Stromal cell of bone marrow (primary cell): ENCODE results near the gene ABCC11.
"Not testable (repeated sequence)": the region's sequence is repeated elsewhere in the genome, so short reads cannot be mapped to it uniquely, and the experiment has no call there.

Source experiments
- DNase-seq: peaks from one replicate; pipeline ENCODE4 v3.0.0-alpha.2; 2012; ENCODE audit warnings: low read depth

ABCC11 gene

DNA sequence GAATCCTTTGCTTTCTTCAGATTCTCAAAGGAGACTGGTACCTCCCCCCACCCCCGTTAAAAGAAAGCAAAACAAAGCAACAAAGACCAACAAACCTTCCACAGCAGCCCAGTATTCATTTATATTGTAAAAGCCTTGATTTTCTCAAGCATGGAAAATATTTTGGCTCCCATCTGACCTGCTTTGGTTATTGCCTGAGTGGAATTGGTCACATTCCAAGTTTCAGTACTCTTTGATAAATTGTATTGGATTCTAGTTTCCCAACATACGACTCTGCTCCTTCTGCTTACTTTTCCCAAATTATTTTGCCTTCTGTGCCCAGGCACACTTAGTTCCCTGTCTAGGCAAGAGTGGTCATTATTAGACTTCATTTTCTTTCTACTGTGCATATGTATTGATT lies 1.3 kb downstream of the ABCC11 start:
- DNase-seq = no peak

DNA sequence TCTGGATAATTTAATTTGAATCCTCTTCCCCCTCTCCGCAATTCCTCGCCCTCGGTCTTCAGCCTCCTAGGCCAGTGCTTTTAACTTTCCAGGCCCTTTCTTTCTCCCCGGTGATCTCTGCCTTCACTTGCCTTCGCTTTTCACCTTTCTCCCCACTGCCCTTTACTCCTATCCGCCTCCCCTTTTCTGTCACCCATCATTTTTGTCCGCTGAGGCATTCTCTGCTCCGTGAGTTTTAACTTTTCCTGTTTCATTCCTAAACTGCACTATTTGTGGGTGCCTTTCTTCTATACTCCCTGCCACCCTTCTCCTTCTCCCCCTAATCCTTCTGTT lies 2.5 kb downstream of the ABCC11 start:
- no peak for DNase-seq

DNA sequence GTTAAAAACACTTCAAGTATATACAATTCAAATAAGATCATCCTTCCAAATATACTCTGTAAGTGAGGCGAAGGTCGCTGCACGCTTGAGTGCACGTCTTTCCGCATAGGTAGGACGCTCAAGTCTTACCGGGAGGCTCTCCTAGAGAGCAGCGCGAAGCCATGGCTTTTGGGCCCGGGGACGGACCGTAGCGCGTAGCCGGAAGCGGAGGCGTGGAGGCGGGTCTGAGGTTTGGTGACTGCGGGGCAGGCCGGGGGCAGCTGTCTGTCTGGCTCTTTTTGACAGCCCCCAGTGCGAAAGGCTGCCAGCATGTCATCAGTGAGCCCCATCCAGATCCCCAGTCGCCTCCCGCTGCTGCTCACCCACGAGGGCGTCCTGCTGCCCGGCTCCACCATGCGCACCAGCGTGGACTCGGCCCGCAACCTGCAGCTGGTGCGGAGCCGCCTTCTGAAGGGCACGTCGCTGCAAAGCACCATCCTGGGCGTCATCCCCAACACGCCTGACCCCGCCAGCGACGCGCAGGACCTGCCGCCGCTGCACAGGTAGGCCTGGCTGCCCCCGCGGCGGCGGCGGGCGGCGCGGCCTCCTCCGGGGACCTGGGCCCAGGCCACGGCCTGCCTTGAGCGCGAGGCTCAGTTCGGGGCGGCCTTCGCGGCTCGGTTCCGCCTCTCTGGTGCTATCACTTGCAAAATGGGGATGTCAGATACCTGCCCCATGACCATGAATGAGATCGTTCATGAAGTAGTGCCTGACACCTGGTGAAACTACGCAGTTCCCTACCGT lies 3.1 kb downstream of the ABCC11 start, which contains the start of gene LONP2:
Gene LONP2, plus strand, starts transcription at position 221 of the 783 bp plus-strand sequence. Its CDS starts 89 bp downstream, at position 310.
- DNase-seq = peak; percentile 75

GRCh38 chr16:48240147-48240546 lies 7.2 kb downstream of the ABCC11 start:
- not testable (repeated sequence) for DNase-seq

- no peak for DNase-seq
Measured at GRCh38 chr16:48236286-48236685, 11.1 kb downstream of the ABCC11 start.

DNA sequence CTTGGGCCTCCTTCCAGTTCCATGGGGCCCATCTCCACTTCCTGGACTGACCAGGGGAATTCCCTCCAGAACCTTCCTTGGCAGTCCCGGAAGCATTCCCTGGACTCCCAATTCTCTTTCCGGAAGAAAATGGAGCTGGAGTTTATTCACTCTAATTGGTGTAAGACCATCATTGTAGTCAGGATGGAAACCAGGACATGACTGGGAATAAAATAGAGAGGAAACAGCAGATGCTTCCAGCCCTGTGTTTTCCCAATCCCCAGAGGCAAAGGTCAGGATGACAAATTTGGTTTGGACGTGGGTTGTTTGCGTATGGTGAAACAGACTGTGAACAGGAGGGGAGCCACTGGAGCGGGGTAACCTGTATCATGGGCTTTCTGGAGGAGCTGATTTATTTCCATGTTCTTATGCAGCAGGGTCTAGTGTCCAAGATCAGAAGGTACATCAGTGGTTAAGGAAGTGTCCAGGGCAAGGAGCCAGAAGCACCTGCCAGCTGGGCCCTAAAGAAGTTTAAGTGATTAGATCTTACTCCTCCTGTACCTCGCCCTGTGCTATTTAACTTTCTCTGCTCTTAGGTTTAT lies 11.7 kb downstream of the ABCC11 start:
- no peak for DNase-seq

DNA sequence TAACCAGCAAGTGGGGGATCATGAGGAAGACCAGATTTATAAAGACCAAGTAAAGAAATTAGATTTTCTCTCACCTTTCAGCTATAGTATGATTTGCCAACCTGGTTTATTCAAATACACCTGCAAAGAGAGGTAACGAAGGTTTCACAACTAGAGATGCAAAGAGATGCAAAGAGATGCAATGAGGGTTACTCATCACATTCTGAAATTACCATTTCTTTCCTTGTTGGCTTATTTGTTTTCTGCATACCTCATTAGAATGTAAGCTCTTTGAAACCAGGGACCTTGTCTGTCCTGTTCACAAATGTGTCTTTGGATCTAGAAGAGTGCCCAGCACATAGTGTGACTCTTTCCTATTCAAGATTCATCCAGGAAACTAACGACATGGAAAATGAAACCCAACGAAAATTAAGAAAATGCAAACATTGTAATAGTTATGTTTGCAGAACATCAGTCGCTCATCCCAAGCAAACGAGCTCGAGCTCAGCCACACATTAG lies 12.2 kb downstream of the ABCC11 start:
- no peak for DNase-seq

GRCh38 chr16:48234630-48235029 lies 12.7 kb downstream of the ABCC11 start:
- DNase-seq = no peak

DNA sequence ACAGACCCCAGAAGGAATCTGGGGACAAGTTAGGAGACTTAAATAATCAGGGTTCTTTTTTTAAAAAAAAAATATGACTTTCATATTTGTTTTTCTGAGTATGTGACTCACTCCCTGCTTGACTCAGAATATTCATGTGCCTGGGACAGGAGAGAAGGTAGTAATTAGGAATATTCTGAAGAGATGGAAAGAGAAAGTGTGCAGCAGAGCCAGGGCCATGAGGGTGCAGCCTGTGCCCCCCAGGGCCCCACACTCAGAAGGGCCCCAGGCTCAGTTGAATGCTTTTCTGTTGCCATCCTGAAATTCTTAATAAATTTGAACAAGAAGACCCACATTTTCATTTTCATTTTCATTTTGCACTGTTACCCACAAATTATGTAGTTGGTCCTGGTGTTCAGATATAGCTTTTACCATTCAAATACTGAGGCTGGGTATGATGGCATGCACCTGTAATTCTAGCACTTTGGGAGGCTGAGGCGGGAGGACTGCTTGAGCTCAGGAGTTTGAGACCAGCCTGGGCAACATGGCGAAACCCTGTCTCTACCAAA lies 14.8 kb downstream of the ABCC11 start:
- no peak for DNase-seq

DNA sequence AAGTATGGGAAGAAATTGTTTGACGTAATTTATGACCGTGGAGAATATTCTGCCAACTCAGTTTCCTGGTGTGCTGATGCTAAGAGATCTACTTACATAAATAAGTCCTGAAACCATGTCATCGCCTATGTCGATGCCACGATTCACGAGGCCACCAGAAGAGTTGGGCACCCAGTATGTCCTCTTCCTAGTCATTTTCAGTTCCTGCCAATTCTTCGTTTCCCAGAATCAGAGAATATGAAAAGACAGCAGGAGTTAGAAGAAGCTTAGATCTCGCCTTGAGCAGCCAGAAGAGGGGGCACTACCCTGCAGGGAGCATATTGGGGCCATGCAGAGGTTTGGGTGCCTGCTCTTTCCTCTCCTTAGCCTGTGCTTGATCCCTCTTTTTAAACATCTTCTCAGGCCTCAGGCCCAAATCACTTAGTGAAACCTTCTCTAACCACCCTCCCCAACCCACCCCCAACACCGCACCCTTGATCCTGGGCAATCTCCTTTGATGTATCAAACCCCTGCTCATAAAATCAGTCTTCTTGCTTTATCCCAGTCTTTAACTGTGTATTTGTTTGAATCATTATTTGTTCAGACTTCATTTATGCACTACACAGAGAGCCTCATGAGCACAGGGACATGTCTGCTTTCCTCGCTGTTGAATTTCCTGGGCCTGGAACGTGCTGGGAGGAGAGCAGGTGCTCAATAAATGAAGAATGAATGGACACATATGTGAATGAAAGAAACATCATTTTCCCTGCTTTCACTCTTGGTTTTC lies 15.4 kb downstream of the ABCC11 start:
- peak; percentile 36 for DNase-seq

GRCh38 chr16:48225456-48225855 lies 21.9 kb downstream of the ABCC11 start:
- DNase-seq = no peak

- no peak for DNase-seq
Measured at GRCh38 chr16:48223490-48223889, 23.8 kb downstream of the ABCC11 start.

- DNase-seq = no peak
Measured at GRCh38 chr16:48220891-48221290, 26.4 kb downstream of the ABCC11 start.

- DNase-seq = no peak
Measured at GRCh38 chr16:48218473-48218872, 28.9 kb downstream of the ABCC11 start.

DNA sequence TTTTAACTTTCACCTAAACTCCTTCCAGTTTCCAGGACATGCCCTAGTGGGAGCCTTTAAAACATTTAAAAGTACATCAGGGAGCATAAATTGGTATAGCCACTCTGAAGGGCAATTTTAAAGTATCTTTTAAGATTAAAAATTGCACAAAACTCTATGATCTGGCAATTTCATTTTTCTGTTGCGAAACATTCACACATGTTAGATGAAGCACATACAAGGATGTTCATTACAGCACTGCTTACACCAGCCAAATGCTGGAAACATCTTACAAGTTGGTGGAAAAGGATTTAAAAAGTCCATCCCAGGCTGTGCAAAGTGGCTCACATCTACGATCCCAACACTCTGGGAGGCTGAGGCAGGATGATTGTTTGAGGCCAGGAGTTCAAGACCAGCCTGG lies 29.6 kb downstream of the ABCC11 start:
- no peak for DNase-seq

DNA sequence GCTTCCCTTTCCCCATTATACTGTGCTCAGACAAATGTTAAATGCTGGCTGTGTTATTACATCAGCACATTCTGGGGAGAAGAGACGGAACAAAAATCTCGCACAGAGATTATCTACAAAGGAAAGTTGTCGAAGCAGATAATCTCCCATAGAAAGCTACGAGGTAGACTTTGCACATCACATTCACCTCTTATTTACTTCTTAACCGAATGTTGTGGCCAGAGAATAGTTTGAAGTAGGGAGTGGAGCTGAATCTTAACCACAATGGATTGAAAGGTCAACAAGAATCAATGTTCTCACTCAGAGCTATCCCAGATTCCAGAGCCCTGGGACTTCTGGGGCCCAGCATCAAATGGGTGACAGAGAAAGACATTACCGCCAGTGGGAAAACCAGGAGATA lies 31.6 kb downstream of the ABCC11 start:
- DNase-seq = no peak

DNA sequence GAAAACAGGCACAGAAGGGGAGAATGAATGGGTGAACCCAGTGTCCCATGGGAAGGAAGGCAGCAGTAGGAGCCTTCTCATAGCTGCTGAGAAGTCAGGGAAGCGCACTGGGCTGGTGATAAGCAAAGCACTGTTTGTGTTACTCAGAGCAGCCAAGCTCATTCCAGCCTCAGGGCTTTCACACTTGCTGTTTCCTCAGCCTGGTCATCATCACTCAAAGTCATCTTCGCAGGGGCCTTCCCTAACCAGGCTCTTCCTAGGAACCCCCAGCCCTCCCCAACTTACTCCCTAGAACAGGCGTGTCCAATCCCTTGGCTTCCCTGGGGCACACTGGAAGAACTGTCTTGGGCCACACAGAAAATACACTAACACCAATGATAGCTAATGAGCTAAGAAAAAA lies 35.3 kb downstream of the ABCC11 start:
- DNase-seq = no peak

DNA sequence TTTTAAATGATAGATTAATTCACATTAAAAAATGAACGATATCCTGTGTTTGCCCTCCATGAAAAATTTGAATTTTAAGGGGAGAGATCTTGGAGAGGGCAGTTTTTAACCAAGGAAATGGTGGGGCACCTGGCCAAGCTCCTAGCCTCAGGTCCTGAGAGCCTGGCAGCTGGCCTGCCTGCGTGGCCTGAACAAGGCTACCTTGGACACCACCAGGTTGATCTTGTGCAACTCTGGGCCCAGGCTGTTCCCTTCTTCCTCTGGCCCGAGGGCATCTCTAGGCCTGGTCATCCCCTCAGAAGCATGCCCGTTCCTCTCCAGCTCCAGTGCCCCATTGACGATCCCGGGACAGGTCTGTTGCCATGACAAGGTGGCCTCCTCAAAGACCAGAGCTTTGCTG lies 36.6 kb downstream of the ABCC11 start:
- no peak for DNase-seq

DNA sequence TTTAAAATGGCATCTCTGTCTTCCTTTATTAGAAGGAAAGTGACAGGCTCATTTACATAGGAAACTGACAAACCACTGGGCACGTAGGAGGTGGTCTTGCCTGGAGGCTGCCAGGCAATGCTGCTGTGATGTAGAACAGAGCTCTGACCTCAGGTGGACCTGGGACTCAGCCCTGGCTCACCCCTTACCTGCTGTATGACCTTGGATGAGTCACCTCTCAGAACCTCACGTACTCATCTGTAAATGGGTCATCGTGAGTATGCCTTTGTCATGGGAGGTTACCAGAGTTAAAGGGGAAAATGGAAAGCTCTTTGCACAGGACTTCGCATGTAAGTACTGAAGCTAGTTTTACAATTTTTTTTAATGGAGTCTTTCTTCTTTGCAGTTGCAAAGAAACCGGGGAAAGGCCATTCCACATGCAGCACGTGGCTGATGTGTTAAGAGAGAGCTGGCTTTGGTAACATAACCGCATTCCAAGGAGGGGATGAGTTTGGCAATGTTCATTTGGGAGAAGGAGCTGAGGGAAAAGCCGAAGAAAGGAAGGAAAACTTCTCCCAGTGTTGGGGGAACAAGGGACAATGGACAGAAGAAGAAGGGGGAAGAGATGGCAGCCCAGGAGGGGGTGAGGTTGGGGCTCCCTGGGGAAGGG lies 40.6 kb downstream of the ABCC11 start:
- DNase-seq = peak; percentile 9

DNA sequence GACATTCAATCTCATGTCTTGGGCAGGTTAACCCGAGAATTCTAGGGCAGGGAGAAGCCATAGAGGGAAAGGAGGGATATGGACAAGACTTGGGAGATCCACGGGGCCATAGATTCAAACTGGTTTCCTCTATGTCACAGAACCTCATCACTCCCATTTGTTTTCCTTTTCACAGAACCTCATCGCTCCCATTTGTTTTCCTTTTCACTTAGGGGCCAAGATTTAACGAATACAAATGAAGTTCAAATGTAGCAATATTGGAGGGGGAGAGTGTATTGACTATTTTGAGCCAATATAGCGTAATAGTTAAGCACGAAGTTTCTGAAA lies 42.6 kb downstream of the ABCC11 start:
- DNase-seq = no peak

- no peak for DNase-seq
Measured at GRCh38 chr16:48203974-48204824, 43.1 kb downstream of the ABCC11 start.
